Thymus (tissue), 11 donors: ENCODE results near the gene KRT36. TPM values are rescaled to one million over a fixed set of nuclear protein-coding genes. Genes with fewer than 3 reads are reported as not detected.

Experiments
- DNase-seq, 9 donors: peaks; one replicate each; pipeline ENCODE4 v3.0.0-alpha.2; 2013; ENCODE audit warnings: low spot score in 9 of 9, low read depth in 6 of 9, missing footprints in 1 of 9
- H3K27ac ChIP-seq, 2 donors: one replicate each; pipeline ENCODE4 v1.5.1; 2013; ENCODE audit warnings: control low read depth in 1 of 2, low read depth in 1 of 2, low read length in 1 of 2, mild to moderate bottlenecking in 1 of 2, moderate library complexity in 1 of 2
- H3K27me3 ChIP-seq, 2 donors: one replicate each; pipeline ENCODE4 v1.5.1; 2013; ENCODE audit warnings: low read length in 1 of 2; ENCODE audit not compliant: control insufficient read depth in 2 of 2, insufficient read depth in 1 of 2
- H3K36me3 ChIP-seq, 2 donors: one replicate each; pipeline ENCODE4 v1.5.1; 2013; ENCODE audit warnings: low read length in 1 of 2, mild to moderate bottlenecking in 1 of 2, moderate library complexity in 1 of 2; ENCODE audit not compliant: control insufficient read depth in 2 of 2, insufficient read depth in 2 of 2
- H3K4me1 ChIP-seq, 2 donors: one replicate each; pipeline ENCODE4 v1.5.1; 2013; ENCODE audit warnings: low read length in 2 of 2; ENCODE audit not compliant: control insufficient read depth in 2 of 2, insufficient read depth in 2 of 2
- H3K4me3 ChIP-seq, 2 donors: one replicate each; pipeline ENCODE4 v1.5.1; 2013; ENCODE audit warnings: low read length in 2 of 2, control low read depth in 1 of 2, mild to moderate bottlenecking in 1 of 2
- H3K9me3 ChIP-seq, 2 donors: one replicate each; pipeline ENCODE4 v1.5.1; 2013; ENCODE audit warnings: low read length in 1 of 2, mild to moderate bottlenecking in 1 of 2; ENCODE audit not compliant: control insufficient read depth in 2 of 2, insufficient read depth in 1 of 2
- WGBS: extraction: QIAGEN DNeasy Blood & Tissue Kit; methylation state at CpG from one replicate; pipeline ENCODE4 v1.1.7; 2013; 5-methylcytosine and 5-hydroxymethylcytosine counted together
- polyA plus RNA-seq: library from polyadenylated mRNA; stranded (reverse); fragments of 200-250 nt; gene quantifications from one replicate; pipeline ENCODE4 v1.2.3, GENCODE V29; 2013
- total RNA-seq: library from RNA; stranded (reverse); fragments of 120-200 nt; gene quantifications from one replicate; pipeline ENCODE4 v1.2.4, GENCODE V29; 2013
- donor health status: healthy.

The KRT36 gene
- total and polyA plus RNA-seq, 2 donors: 1.2 to 3.5 TPM

DNA sequence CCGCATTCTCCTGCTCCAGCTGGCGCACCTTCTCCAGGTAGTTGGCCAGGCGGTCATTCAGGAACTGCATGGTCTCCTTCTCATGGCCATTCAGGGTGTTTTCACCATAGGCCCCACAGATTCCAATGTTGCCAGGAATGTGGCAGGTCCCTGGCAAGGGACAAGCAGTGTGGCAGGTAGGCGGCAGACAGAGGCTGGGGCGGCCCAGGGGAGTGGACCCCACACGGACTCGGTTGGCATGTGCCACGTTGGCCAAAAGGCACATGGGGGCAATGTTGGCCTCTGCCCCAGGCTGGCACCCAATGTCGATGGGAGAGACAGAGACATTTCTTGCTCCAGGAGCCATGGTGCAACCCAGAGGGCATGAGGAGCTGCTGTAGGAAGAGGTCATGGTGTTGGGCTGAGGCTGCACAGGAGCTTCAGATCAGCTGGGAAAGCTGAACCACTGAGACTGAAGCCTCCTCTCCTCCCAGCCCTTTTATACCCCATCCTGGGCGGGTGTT, 49.1 kb downstream of the KRT36 start, which contains the start of gene KRT38:
Gene KRT38 (minus strand): TSS at position 453 of the 503 bp plus-strand sequence. CDS start 62 bp downstream, at position 391.
- Histone ChIP-seq H3K36me3 (no peaks in the 10 kb centered on the region), H3K27me3 (no peaks in the 10 kb centered on the region), H3K27ac (no peak within 1 kb of the TSS), H3K9me3 (no peaks in the 10 kb centered on the region), H3K4me1 (no peaks in the 10 kb centered on the region), H3K4me3 (no peak within 1 kb of the TSS)
- WGBS: 97% methylated on average over 10 of the region's 10 CpGs
- DNase-seq: no peak

DNA sequence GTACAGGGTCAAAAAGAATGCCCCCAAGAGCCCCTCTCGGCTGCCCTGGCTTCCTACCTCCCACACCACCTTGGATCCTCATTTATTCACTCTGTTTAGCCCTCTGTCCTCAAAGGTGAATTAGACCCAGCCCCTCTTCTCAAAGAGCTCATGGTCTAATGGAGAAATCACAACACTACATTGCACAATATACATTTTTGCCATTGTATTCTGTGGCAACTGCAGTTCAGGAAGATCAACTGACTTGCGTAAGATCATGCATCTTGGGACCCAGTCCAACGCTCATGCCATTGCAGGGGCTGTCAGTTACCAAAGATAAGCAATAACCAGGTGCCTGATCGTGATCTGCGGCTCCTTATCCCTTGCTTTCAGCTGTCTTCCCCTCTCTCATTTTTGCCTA, 50.3 kb downstream of the KRT36 start:
- H3K4me3 ChIP-seq: no peak overlapping the region
- no peaks in the 10 kb centered on the region for H3K36me3 ChIP-seq
- H3K4me1 ChIP-seq: no peaks in the 10 kb centered on the region
- H3K27me3 ChIP-seq: no peaks in the 10 kb centered on the region
- DNase-seq: no peak
- no peaks in the 10 kb centered on the region for H3K9me3 ChIP-seq
- H3K27ac ChIP-seq: no peak overlapping the region
- WGBS: 71% methylated on average over 5 of the region's 5 CpGs

DNA sequence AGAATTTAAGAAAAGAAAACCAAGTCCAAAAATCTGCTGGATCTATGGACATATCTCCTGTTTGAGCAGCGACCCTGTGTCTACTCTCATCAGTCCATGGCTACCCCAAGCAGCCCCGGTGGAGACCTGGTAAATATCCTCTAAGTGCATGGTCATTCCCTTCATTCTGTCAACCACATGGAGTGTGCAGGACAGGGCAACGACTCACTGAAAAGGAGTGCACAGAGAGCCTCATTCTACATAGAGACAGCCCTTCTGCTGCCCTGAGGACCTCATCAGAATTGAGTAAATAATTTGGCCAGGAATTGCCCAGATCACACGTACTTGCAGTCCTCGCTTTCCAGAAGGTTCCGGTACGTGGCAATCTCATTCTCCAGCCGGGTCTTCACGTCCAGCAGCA, 51.9 kb downstream of the KRT36 start:
- no peak overlapping the region for H3K4me3 ChIP-seq
- 94% methylated on average over 9 of the region's 9 CpGs for WGBS
- DNase-seq: no peak
- H3K9me3 ChIP-seq: no peaks in the 10 kb centered on the region
- no peak overlapping the region for H3K27ac ChIP-seq
- H3K4me1 ChIP-seq: no peaks in the 10 kb centered on the region
- H3K36me3 ChIP-seq: no peaks in the 10 kb centered on the region
- H3K27me3 ChIP-seq: no peaks in the 10 kb centered on the region

DNA sequence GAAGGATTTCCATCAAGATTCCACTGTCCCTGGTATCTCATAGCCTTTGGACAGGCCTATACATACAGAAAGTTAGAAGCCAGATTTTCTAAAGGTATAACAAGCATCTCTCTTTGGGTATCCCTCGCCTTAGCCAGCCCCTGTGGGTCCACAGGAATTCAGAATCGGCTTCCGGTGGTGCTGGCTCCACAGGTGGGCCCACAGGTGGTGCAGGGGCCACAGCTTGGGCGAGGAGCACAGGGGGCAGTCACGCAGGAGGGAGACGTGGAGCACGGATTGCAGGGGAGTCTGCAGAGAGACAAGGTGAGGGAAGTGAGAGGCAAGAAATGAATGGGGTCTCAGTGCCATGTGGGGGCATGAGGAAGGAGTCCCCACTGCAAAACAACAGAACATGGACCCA, 52.5 kb downstream of the KRT36 start:
- Histone ChIP-seq H3K4me1 (no peaks in the 10 kb centered on the region), H3K27ac (no peak overlapping the region), H3K9me3 (no peaks in the 10 kb centered on the region), H3K27me3 (no peaks in the 10 kb centered on the region), H3K4me3 (no peak overlapping the region), H3K36me3 (no peaks in the 10 kb centered on the region)
- DNase-seq: no peak
- 84% methylated on average over 7 of the region's 7 CpGs for WGBS

Other genes with a start within 250 kb of the KRT36 start
- not detected for gene KRTAP9-4, start 240.2 kb downstream of the KRT36 start, total RNA-seq
- 0.05 TPM for gene KRTAP9-4, start 240.2 kb downstream of the KRT36 start, polyA plus RNA-seq
- not detected for gene KRTAP9-9, start 234.5 kb downstream of the KRT36 start, total RNA-seq
- gene KRTAP9-9, start 234.5 kb downstream of the KRT36 start, polyA plus RNA-seq: 0.02 TPM
- gene KRTAP9-6, start 224.5 kb downstream of the KRT36 start, total RNA-seq: not detected
- 0.02 TPM for gene KRTAP9-6, start 224.5 kb downstream of the KRT36 start, polyA plus RNA-seq
- not detected for gene KRTAP9-7, start 214.2 kb downstream of the KRT36 start, total RNA-seq
- gene KRTAP9-7, start 214.2 kb downstream of the KRT36 start, polyA plus RNA-seq: not detected
- gene KRTAP29-1, start 187.1 kb downstream of the KRT36 start, total RNA-seq: not detected
- 0.23 TPM for gene KRTAP29-1, start 187.1 kb downstream of the KRT36 start, polyA plus RNA-seq
- gene KRTAP16-1, start 180.6 kb downstream of the KRT36 start, total RNA-seq: not detected
- 0.07 TPM for gene KRTAP16-1, start 180.6 kb downstream of the KRT36 start, polyA plus RNA-seq
- gene KRTAP17-1, start 174.2 kb downstream of the KRT36 start, total RNA-seq: 0.09 TPM
- gene KRTAP17-1, start 174.2 kb downstream of the KRT36 start, polyA plus RNA-seq: 0.11 TPM
- 0.66 TPM for gene KRT33A, start 139.1 kb downstream of the KRT36 start, total RNA-seq
- 1.4 TPM for gene KRT33A, start 139.1 kb downstream of the KRT36 start, polyA plus RNA-seq
- 1.7 TPM for gene KRT33B, start 120.1 kb downstream of the KRT36 start, total RNA-seq
- 6.1 TPM for gene KRT33B, start 120.1 kb downstream of the KRT36 start, polyA plus RNA-seq
- 0.52 TPM for gene KRT34, start 107.6 kb downstream of the KRT36 start, total RNA-seq
- gene KRT34, start 107.6 kb downstream of the KRT36 start, polyA plus RNA-seq: 1.5 TPM
- gene KRT31, start 92.3 kb downstream of the KRT36 start, total RNA-seq: 1.9 TPM
- 6.4 TPM for gene KRT31, start 92.3 kb downstream of the KRT36 start, polyA plus RNA-seq
- gene KRT37, start 65.3 kb downstream of the KRT36 start, total RNA-seq: 0.19 TPM
- 0.34 TPM for gene KRT37, start 65.3 kb downstream of the KRT36 start, polyA plus RNA-seq
- gene KRT38, start 48.9 kb downstream of the KRT36 start, total RNA-seq: 0.38 TPM
- gene KRT38, start 48.9 kb downstream of the KRT36 start, polyA plus RNA-seq: 7.9 TPM
- 2.5 TPM for gene KRT32, start 22.5 kb downstream of the KRT36 start, total RNA-seq
- 2.2 TPM for gene KRT32, start 22.5 kb downstream of the KRT36 start, polyA plus RNA-seq
- gene KRT35, start 8.8 kb downstream of the KRT36 start, total RNA-seq: 0.05 TPM
- 0.21 TPM for gene KRT35, start 8.8 kb downstream of the KRT36 start, polyA plus RNA-seq
- 81.7 TPM for gene KRT13, start 15.7 kb upstream of the KRT36 start, total RNA-seq
- gene KRT13, start 15.7 kb upstream of the KRT36 start, polyA plus RNA-seq: 75.9 TPM
- 191 TPM for gene KRT15, start 29.0 kb upstream of the KRT36 start, total RNA-seq
- 831 TPM for gene KRT15, start 29.0 kb upstream of the KRT36 start, polyA plus RNA-seq
- gene KRT19, start 38.4 kb upstream of the KRT36 start, total RNA-seq: 296 TPM
- gene KRT19, start 38.4 kb upstream of the KRT36 start, polyA plus RNA-seq: 758 TPM
- 1.7 TPM for gene KRT9, start 82.1 kb upstream of the KRT36 start, total RNA-seq
- 60.7 TPM for gene KRT9, start 82.1 kb upstream of the KRT36 start, polyA plus RNA-seq
- 20.7 TPM for gene KRT14, start 97.0 kb upstream of the KRT36 start, total RNA-seq
- 210 TPM for gene KRT14, start 97.0 kb upstream of the KRT36 start, polyA plus RNA-seq
- gene KRT16, start 122.9 kb upstream of the KRT36 start, total RNA-seq: 7.5 TPM
- gene KRT16, start 122.9 kb upstream of the KRT36 start, polyA plus RNA-seq: 262 TPM
- gene KRT17, start 134.7 kb upstream of the KRT36 start, total RNA-seq: 195 TPM
- gene KRT17, start 134.7 kb upstream of the KRT36 start, polyA plus RNA-seq: 2,044 TPM
- gene EIF1, start 199.0 kb upstream of the KRT36 start, total RNA-seq: 145 TPM
- gene EIF1, start 199.0 kb upstream of the KRT36 start, polyA plus RNA-seq: 1,051 TPM
- 5.0 TPM for gene GAST, start 222.4 kb upstream of the KRT36 start, total RNA-seq
- 77.6 TPM for gene GAST, start 222.4 kb upstream of the KRT36 start, polyA plus RNA-seq
- 0.33 TPM for gene HAP1, start 244.7 kb upstream of the KRT36 start, total RNA-seq
- gene HAP1, start 244.7 kb upstream of the KRT36 start, polyA plus RNA-seq: 4.0 TPM